ENCODE data around the gene TENT4B.
"Not testable (repeated sequence)": the region's sequence is repeated elsewhere in the genome, so short reads cannot be mapped to it uniquely, and the experiment has no call there.

Gene TENT4B

GRCh38 chr16:50167556-50167955, 14.4 kb downstream of the TENT4B start:
- Mint-ChIP-seq H3K4me3 (peak overlapping the region; percentile 30), H3K36me3 (ENCODE audit: low read depth) (peaks cover 4% of the 10 kb centered on the region), H3K27ac (peak overlapping the region; percentile 52), H3K4me1 (ENCODE audit: low read depth) (peaks cover 38% of the 10 kb centered on the region), H3K27me3 (ENCODE audit: low read depth) (no peaks in the 10 kb centered on the region), H3K9me3 (no peaks in the 10 kb centered on the region)

- Mint-ChIP-seq H3K9me3 (no peaks in the 10 kb centered on the region), H3K4me1 (ENCODE audit: low read depth) (peaks cover 34% of the 10 kb centered on the region), H3K36me3 (ENCODE audit: low read depth) (peaks cover 4% of the 10 kb centered on the region), H3K27ac (no peak overlapping the region), H3K4me3 (no peak overlapping the region), H3K27me3 (ENCODE audit: low read depth) (no peaks in the 10 kb centered on the region)
These were observed 16.5 kb downstream of the TENT4B start for GRCh38 chr16:50169555-50170096.

GRCh38 chr16:50171773-50172172, 18.7 kb downstream of the TENT4B start:
- H3K4me1 Mint-ChIP-seq (ENCODE audit: low read depth): peaks cover 34% of the 10 kb centered on the region
- not testable (repeated sequence) for H3K4me3 Mint-ChIP-seq; H3K27ac Mint-ChIP-seq; H3K9me3 Mint-ChIP-seq; H3K36me3 Mint-ChIP-seq (ENCODE audit: low read depth); H3K27me3 Mint-ChIP-seq (ENCODE audit: low read depth)

- Mint-ChIP-seq H3K27ac (no peak overlapping the region), H3K36me3 (ENCODE audit: low read depth) (peaks cover 5% of the 10 kb centered on the region), H3K27me3 (ENCODE audit: low read depth) (no peaks in the 10 kb centered on the region), H3K4me3 (no peak overlapping the region), H3K9me3 (no peaks in the 10 kb centered on the region), H3K4me1 (ENCODE audit: low read depth) (peaks cover 32% of the 10 kb centered on the region)
These were observed 19.3 kb downstream of the TENT4B start for GRCh38 chr16:50172195-50172922.

GRCh38 chr16:50173316-50173715, 20.2 kb downstream of the TENT4B start:
- Mint-ChIP-seq H3K4me3 (no peak overlapping the region), H3K36me3 (ENCODE audit: low read depth) (peaks cover 5% of the 10 kb centered on the region), H3K4me1 (ENCODE audit: low read depth) (peaks cover 32% of the 10 kb centered on the region), H3K27me3 (ENCODE audit: low read depth) (no peaks in the 10 kb centered on the region), H3K9me3 (no peaks in the 10 kb centered on the region), H3K27ac (no peak overlapping the region)

- peaks cover 21% of the 10 kb centered on the region for H3K4me1 Mint-ChIP-seq (ENCODE audit: low read depth)
- H3K27me3 Mint-ChIP-seq (ENCODE audit: low read depth): no peaks in the 10 kb centered on the region
- no peaks in the 10 kb centered on the region for H3K9me3 Mint-ChIP-seq
- H3K4me3 Mint-ChIP-seq: no peak overlapping the region
- peaks cover 4% of the 10 kb centered on the region for H3K36me3 Mint-ChIP-seq (ENCODE audit: low read depth)
- H3K27ac Mint-ChIP-seq: no peak overlapping the region
These were observed 25.4 kb downstream of the TENT4B start for GRCh38 chr16:50178491-50178941.

GRCh38 chr16:50182441-50182840, 29.3 kb downstream of the TENT4B start:
- Mint-ChIP-seq H3K4me3 (no peak overlapping the region), H3K36me3 (ENCODE audit: low read depth) (peaks cover 2% of the 10 kb centered on the region), H3K4me1 (ENCODE audit: low read depth) (peaks cover 15% of the 10 kb centered on the region), H3K27ac (no peak overlapping the region), H3K27me3 (ENCODE audit: low read depth) (no peaks in the 10 kb centered on the region), H3K9me3 (no peaks in the 10 kb centered on the region)

GRCh38 chr16:50183316-50183715, 30.2 kb downstream of the TENT4B start:
- H3K27ac Mint-ChIP-seq: no peak overlapping the region
- H3K9me3 Mint-ChIP-seq: no peaks in the 10 kb centered on the region
- H3K4me1 Mint-ChIP-seq (ENCODE audit: low read depth): peaks cover 10% of the 10 kb centered on the region
- H3K27me3 Mint-ChIP-seq (ENCODE audit: low read depth): no peaks in the 10 kb centered on the region
- H3K36me3 Mint-ChIP-seq (ENCODE audit: low read depth): peaks cover 2% of the 10 kb centered on the region
- no peak overlapping the region for H3K4me3 Mint-ChIP-seq

GRCh38 chr16:50185005-50185505, 31.9 kb downstream of the TENT4B start:
- Mint-ChIP-seq H3K27me3 (ENCODE audit: low read depth) (no peaks in the 10 kb centered on the region), H3K27ac (no peak overlapping the region), H3K36me3 (ENCODE audit: low read depth) (no peaks in the 10 kb centered on the region), H3K9me3 (no peaks in the 10 kb centered on the region), H3K4me3 (no peak overlapping the region), H3K4me1 (ENCODE audit: low read depth) (peaks cover 6% of the 10 kb centered on the region)

GRCh38 chr16:50188619-50189136, 35.6 kb downstream of the TENT4B start:
- H3K4me1 Mint-ChIP-seq (ENCODE audit: low read depth): peaks cover 11% of the 10 kb centered on the region
- no peak overlapping the region for H3K27ac Mint-ChIP-seq
- no peak overlapping the region for H3K4me3 Mint-ChIP-seq
- H3K27me3 Mint-ChIP-seq (ENCODE audit: low read depth): no peaks in the 10 kb centered on the region
- no peaks in the 10 kb centered on the region for H3K36me3 Mint-ChIP-seq (ENCODE audit: low read depth)
- no peaks in the 10 kb centered on the region for H3K9me3 Mint-ChIP-seq

GRCh38 chr16:50190292-50190691, 37.2 kb downstream of the TENT4B start:
- no peaks in the 10 kb centered on the region for H3K9me3 Mint-ChIP-seq
- no peaks in the 10 kb centered on the region for H3K27me3 Mint-ChIP-seq (ENCODE audit: low read depth)
- H3K4me1 Mint-ChIP-seq (ENCODE audit: low read depth): peaks cover 14% of the 10 kb centered on the region
- H3K36me3 Mint-ChIP-seq (ENCODE audit: low read depth): no peaks in the 10 kb centered on the region
- H3K4me3 Mint-ChIP-seq: no peak overlapping the region
- no peak overlapping the region for H3K27ac Mint-ChIP-seq

GRCh38 chr16:50192386-50193050, 39.4 kb downstream of the TENT4B start:
- H3K27ac Mint-ChIP-seq: no peak overlapping the region
- H3K27me3 Mint-ChIP-seq (ENCODE audit: low read depth): no peaks in the 10 kb centered on the region
- H3K4me3 Mint-ChIP-seq: no peak overlapping the region
- H3K9me3 Mint-ChIP-seq: no peaks in the 10 kb centered on the region
- H3K4me1 Mint-ChIP-seq (ENCODE audit: low read depth): peaks cover 34% of the 10 kb centered on the region
- H3K36me3 Mint-ChIP-seq (ENCODE audit: low read depth): no peaks in the 10 kb centered on the region

GRCh38 chr16:50193594-50193993, 40.5 kb downstream of the TENT4B start:
- Mint-ChIP-seq H3K36me3 (ENCODE audit: low read depth) (no peaks in the 10 kb centered on the region), H3K9me3 (no peaks in the 10 kb centered on the region), H3K4me1 (ENCODE audit: low read depth) (peaks cover 36% of the 10 kb centered on the region), H3K27ac (peak overlapping the region; percentile 27), H3K4me3 (no peak overlapping the region), H3K27me3 (ENCODE audit: low read depth) (no peaks in the 10 kb centered on the region)

GRCh38 chr16:50195276-50195675, 42.2 kb downstream of the TENT4B start:
- Mint-ChIP-seq H3K27me3 (ENCODE audit: low read depth) (no peaks in the 10 kb centered on the region), H3K9me3 (no peaks in the 10 kb centered on the region), H3K27ac (peak overlapping the region; percentile 68), H3K4me1 (ENCODE audit: low read depth) (peaks cover 42% of the 10 kb centered on the region), H3K36me3 (ENCODE audit: low read depth) (no peaks in the 10 kb centered on the region), H3K4me3 (peak overlapping the region; percentile 34)

- Mint-ChIP-seq H3K9me3 (no peaks in the 10 kb centered on the region), H3K27me3 (ENCODE audit: low read depth) (no peaks in the 10 kb centered on the region), H3K4me3 (no peak overlapping the region), H3K27ac (no peak overlapping the region), H3K4me1 (ENCODE audit: low read depth) (peaks cover 42% of the 10 kb centered on the region), H3K36me3 (ENCODE audit: low read depth) (no peaks in the 10 kb centered on the region)
These were observed 42.6 kb downstream of the TENT4B start for GRCh38 chr16:50195756-50196155.
